NT2/D1 (cell line): Measurements from ENCODE around the gene CD14.
"Not testable (repeated sequence)": the region's sequence is repeated elsewhere in the genome, so short reads cannot be mapped to it uniquely, and the experiment has no call there.

Experiments
- DNase-seq: peaks from one replicate; pipeline ENCODE4 v3.0.0-alpha.2; 2011; ENCODE audit warnings: low read depth, low spot score
- H3K27me3 ChIP-seq: 2 replicates; pipeline ENCODE4 v1.6.0; 2011; ENCODE audit warnings: mild to moderate bottlenecking; ENCODE audit not compliant: insufficient read length, insufficient read depth
- H3K36me3 ChIP-seq: 2 replicates; pipeline ENCODE4 v1.6.1; 2011; ENCODE audit warnings: mild to moderate bottlenecking, low read length, mixed read lengths; ENCODE audit not compliant: insufficient read depth, insufficient read length
- H3K4me1 ChIP-seq: 2 replicates; pipeline ENCODE4 v1.5.1; 2011; ENCODE audit not compliant: insufficient read depth, insufficient read length
- H3K4me3 ChIP-seq: 2 replicates; pipeline ENCODE4 v1.5.1; 2011; ENCODE audit warnings: low read depth; ENCODE audit not compliant: insufficient read length
- H3K9ac ChIP-seq: 2 replicates; pipeline ENCODE4 v1.6.0; 2011; ENCODE audit warnings: low read depth; ENCODE audit not compliant: insufficient read length
- H3K9me3 ChIP-seq: 2 replicates; pipeline ENCODE4 v1.5.1; 2011; ENCODE audit warnings: mild to moderate bottlenecking, low read length; ENCODE audit not compliant: insufficient read depth
- SUZ12 ChIP-seq: IDR thresholded peaks from 2 replicates; pipeline ENCODE4 v1.6.1; 2011; ENCODE audit not compliant: insufficient read length, insufficient read depth; ENCODE audit errors: extremely low read depth
- YY1 ChIP-seq: IDR thresholded peaks from 2 replicates; pipeline ENCODE4 v1.6.1; 2011; ENCODE audit not compliant: insufficient read length, insufficient read depth
- ZNF274 ChIP-seq: IDR thresholded peaks from 2 replicates; pipeline ENCODE4 v1.6.1; 2011; ENCODE audit warnings: mild to moderate bottlenecking, low read depth, low read length

Gene CD14

GRCh38 chr5:140602147-140602546 lies 30.8 kb downstream of the CD14 start:
- no peaks in the 10 kb centered on the region for H3K9me3 ChIP-seq
- no peak overlapping the region for H3K9ac ChIP-seq
- H3K4me3 ChIP-seq, result no peak overlapping the region
- H3K27me3 ChIP-seq, result no peaks in the 10 kb centered on the region
- no peak for DNase-seq
- H3K36me3 ChIP-seq, result no peaks in the 10 kb centered on the region
- H3K4me1 ChIP-seq, result no peaks in the 10 kb centered on the region
- TF ChIP-seq ZNF274 (no peak), YY1 (no peak), SUZ12 (no peak)

DNA sequence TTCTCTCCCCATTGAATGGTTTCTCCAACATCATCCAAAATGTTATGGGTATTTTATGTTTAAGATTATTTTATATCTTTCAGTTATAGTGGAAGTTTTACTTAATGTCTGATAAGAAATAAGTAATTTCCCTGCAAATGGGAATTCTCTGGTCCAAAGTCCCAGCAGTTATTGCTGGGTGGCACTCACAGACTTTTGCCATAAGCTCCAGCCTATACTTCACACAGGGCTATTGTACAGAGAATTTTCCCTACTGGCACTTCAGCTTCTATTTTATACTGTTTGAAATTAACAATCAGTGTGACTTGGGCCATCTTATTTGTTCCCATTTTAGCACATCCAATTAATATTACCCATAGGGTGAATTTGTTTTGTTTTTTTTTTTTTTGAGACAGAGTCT lies 32.9 kb downstream of the CD14 start:
- Histone ChIP-seq H3K27me3 (no peaks in the 10 kb centered on the region), H3K36me3 (no peaks in the 10 kb centered on the region), H3K4me1 (no peaks in the 10 kb centered on the region), H3K9ac (no peak overlapping the region), H3K9me3 (no peaks in the 10 kb centered on the region), H3K4me3 (no peak overlapping the region)
- TF ChIP-seq YY1 (no peak), SUZ12 (no peak), ZNF274 (no peak)
- no peak for DNase-seq

DNA sequence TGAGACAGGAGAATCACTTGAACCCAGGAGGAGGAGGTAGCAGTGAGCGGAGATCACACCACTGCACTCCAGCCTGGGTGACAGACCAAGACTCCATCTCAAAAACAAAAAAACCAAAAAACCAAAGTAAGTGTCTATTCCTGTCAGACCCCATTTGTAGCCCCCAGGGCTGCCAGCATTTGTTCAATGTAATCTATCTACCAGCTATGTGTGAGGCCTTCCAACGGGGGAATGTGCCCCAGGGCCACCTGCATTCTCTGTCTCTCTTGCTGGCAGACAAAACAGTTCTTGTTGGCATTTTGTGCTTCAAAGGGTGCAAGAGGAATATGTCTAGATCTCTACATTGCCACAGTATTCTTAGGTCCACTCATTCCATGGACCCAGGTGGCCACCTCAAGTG lies 34.1 kb downstream of the CD14 start:
- H3K36me3 ChIP-seq, result no peaks in the 10 kb centered on the region
- no peaks in the 10 kb centered on the region for H3K9me3 ChIP-seq

DNA sequence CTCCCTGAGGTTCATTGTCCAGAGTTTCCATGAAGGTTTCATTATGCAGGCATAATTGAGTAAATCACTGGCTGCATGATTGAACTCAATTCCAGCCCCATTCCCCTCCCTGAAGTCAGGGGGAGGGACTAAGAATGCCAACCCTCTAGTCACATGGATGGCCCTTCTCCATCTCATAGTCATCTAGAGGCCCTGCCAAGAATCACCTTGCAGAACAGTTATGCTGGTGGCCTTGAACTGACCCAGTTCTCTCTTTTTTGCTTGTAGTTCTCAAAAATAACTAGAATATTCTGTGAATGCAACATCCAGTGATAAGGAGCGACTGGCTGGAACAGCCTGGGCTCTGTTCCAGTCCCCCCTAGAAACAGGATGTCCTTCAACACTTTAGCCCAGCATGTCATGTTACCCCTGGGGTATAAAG lies 36.6 kb downstream of the CD14 start:
- no peak for DNase-seq

More for the DNA sequence above, 34.1 kb downstream of the CD14 start:
- Histone ChIP-seq H3K4me3 (no peak overlapping the region), H3K27me3 (no peaks in the 10 kb centered on the region), H3K4me1 (peaks cover 3% of the 10 kb centered on the region), H3K9ac (no peak overlapping the region)
- no peak for DNase-seq
- TF ChIP-seq SUZ12 (no peak), ZNF274 (no peak), YY1 (no peak)

DNA sequence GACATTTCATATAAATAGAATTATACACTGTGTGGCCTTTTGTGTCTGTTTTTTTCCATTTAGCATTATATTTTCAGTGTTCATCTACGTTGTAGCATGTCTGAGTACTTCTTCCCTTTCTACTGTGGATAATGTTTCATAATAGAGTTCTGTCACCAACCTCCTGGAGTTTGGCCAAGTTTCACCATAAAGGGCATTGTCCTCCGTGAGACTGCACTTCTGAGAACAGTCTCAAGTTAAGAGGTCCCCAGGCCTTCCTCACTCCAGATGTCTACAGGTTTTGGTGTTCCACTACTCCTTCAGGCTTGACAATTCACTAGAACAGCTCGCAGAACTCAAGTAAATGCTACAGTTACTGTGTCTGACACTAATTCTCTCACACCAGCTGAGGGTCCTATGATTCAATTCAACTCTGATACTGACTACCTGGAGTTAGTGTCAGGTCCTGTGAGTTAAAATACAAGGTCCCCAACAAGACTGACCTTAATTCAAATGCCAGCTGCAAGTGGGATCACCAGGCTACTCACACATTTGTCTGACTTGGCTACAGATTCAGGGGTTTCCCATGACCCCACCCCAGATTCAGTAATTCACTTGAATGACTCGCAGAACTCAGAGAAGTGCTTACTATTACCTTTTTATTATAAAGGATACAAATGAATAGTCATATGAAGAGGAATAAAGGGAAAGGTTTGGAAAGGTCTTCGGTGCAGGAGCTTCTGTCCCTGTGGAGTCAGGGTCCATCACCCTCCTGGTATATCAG lies 37.3 kb downstream of the CD14 start:
- Histone ChIP-seq H3K36me3 (peaks cover 11% of the 10 kb centered on the region), H3K27me3 (no peaks in the 10 kb centered on the region), H3K9me3 (no peaks in the 10 kb centered on the region), H3K9ac (no peak overlapping the region), H3K4me3 (no peak overlapping the region), H3K4me1 (peaks cover 3% of the 10 kb centered on the region)
- no peak for DNase-seq
- TF ChIP-seq ZNF274 (no peak), YY1 (no peak), SUZ12 (no peak)

More for the DNA sequence above, 36.6 kb downstream of the CD14 start:
- Histone ChIP-seq H3K9ac (no peak overlapping the region), H3K27me3 (no peaks in the 10 kb centered on the region), H3K4me3 (no peak overlapping the region), H3K9me3 (no peaks in the 10 kb centered on the region), H3K4me1 (peaks cover 3% of the 10 kb centered on the region), H3K36me3 (peaks cover 5% of the 10 kb centered on the region)
- TF ChIP-seq SUZ12, result no peak
- TF ChIP-seq ZNF274, result no peak
- no peak for TF ChIP-seq YY1

GRCh38 chr5:140594169-140594568 lies 38.8 kb downstream of the CD14 start:
- no peak for DNase-seq
- peaks cover 12% of the 10 kb centered on the region for H3K36me3 ChIP-seq
- TF ChIP-seq ZNF274 (no peak), SUZ12 (no peak), YY1 (no peak)
- H3K27me3 ChIP-seq, result no peaks in the 10 kb centered on the region
- H3K4me1 ChIP-seq, result peaks cover 3% of the 10 kb centered on the region
- H3K9ac ChIP-seq, result peak overlapping the region; percentile 10
- no peaks in the 10 kb centered on the region for H3K9me3 ChIP-seq
- no peak overlapping the region for H3K4me3 ChIP-seq

GRCh38 chr5:140593070-140593469 lies 39.9 kb downstream of the CD14 start:
- H3K27me3 ChIP-seq, H3K4me1 ChIP-seq, H3K9me3 ChIP-seq: not testable (repeated sequence)
- peak overlapping the region; percentile 30 for H3K4me3 ChIP-seq
- DNase-seq, result peak; percentile 3
- peaks cover 12% of the 10 kb centered on the region for H3K36me3 ChIP-seq
- H3K9ac ChIP-seq, result peak overlapping the region; percentile 64
